Right lobe of liver (tissue), 4 donors: ENCODE data around the gene PRRX2.
A peak's percentile ranks its signal among the peaks of the same experiment; 100 is the strongest.

Experiments used
- POLR2A ChIP-seq: fragments of 450-650 bp; IDR thresholded peaks from one replicate; pipeline ENCODE4 v1.6.1; 2017; ENCODE audit warnings: antibody characterized with exemption, mild to moderate bottlenecking
- TF ChIP-seq, protein P1 (sequence below), 4 donors: fragments of 200-600 bp in 3 of 4; fragments of 450-650 bp in 1 of 4; IDR thresholded peaks; one replicate each; pipeline versions ENCODE4 v1.5.1 to v1.8.0; 2016 to 2022; ENCODE audit warnings: antibody characterized with exemption in 4 of 4, mild to moderate bottlenecking in 2 of 4
- donor health status: DM: no; HTN: no; CAD: no.
- donor health status: DM: no; HTN: no; CAD: no.
- donor health status: DM: no; HTN: yes; CAD: no.

DNA sequence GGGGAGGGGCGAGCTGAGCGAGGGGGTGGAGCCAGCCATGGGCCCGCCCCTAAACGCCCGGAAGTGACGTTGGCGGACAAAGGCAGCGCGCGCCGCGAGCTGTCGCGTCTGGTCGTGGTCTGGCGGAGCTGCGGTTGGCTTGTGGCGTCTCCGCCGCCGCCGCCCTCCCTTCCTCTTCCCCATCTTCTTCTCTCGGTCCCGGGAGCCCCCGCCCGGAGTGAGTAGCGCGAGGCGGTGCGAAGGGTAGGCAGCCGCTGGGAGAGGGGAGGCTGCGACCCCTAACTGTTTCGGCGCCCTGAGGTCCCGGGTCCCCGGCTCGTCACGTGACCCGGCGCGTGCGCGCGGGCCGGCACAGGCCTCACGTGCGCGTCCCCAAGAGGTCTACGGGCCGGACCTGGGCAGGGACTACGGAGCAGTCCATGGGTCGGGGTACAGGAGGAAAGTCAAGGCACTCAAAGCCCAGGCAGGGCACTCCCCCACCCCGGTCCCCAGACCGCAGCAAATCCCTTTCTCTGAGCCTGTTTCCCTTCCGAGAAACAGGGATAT lies 39.3 kb upstream of the PRRX2 start, which contains the start of gene NTMT1:
- TF ChIP-seq, protein P1, sequence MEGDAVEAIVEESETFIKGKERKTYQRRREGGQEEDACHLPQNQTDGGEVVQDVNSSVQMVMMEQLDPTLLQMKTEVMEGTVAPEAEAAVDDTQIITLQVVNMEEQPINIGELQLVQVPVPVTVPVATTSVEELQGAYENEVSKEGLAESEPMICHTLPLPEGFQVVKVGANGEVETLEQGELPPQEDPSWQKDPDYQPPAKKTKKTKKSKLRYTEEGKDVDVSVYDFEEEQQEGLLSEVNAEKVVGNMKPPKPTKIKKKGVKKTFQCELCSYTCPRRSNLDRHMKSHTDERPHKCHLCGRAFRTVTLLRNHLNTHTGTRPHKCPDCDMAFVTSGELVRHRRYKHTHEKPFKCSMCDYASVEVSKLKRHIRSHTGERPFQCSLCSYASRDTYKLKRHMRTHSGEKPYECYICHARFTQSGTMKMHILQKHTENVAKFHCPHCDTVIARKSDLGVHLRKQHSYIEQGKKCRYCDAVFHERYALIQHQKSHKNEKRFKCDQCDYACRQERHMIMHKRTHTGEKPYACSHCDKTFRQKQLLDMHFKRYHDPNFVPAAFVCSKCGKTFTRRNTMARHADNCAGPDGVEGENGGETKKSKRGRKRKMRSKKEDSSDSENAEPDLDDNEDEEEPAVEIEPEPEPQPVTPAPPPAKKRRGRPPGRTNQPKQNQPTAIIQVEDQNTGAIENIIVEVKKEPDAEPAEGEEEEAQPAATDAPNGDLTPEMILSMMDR (IDR thresholded peaks at IDR 0.05): peak in 1 of 4 donors; percentile 2
- peak; percentile 98 for TF ChIP-seq POLR2A
